Activated naive CD4-positive, alpha-beta T cell treated with anti-CD3 and anti-CD28 coated beads, Interleukin-2, amount 50 U/mL, for 24 hours (primary cell): ENCODE measurements around the gene ERVH48-1.
"Not testable (repeated sequence)": the region's sequence is repeated elsewhere in the genome, so short reads cannot be mapped to it uniquely, and the experiment has no call there.

Experiments used
- H3K27ac Mint-ChIP-seq: one replicate; pipeline ENCODE4 v1.8.0; 2021; ENCODE audit warnings: mild to moderate bottlenecking, mixed read lengths
- H3K27me3 Mint-ChIP-seq: one replicate; pipeline ENCODE4 v1.8.0; 2021; ENCODE audit warnings: mixed read lengths
- H3K36me3 Mint-ChIP-seq: one replicate; pipeline ENCODE4 v1.8.0; 2021; ENCODE audit warnings: mixed read lengths
- H3K4me1 Mint-ChIP-seq: one replicate; pipeline ENCODE4 v1.8.0; 2021; ENCODE audit warnings: mixed read lengths
- H3K4me3 Mint-ChIP-seq: one replicate; pipeline ENCODE4 v1.8.0; 2021; ENCODE audit warnings: mild to moderate bottlenecking, mixed read lengths
- H3K9me3 Mint-ChIP-seq: one replicate; pipeline ENCODE4 v1.8.0; 2021; ENCODE audit warnings: mixed read lengths

ERVH48-1 gene

GRCh38 chr21:42925114-42925926 is at the start of gene ERVH48-1:
ERVH48-1 (minus strand) TSS chr21:42925630; CDS start chr21:42919006, 6,624 bp downstream.
- Mint-ChIP-seq H3K36me3 (no peaks in the 10 kb centered on the region), H3K27me3 (no peaks in the 10 kb centered on the region), H3K9me3 (no peaks in the 10 kb centered on the region), H3K4me1 (peaks cover 25% of the 10 kb centered on the region), H3K4me3 (no peak within 1 kb of the TSS), H3K27ac (peak within 1 kb of the TSS; percentile 35)

DNA sequence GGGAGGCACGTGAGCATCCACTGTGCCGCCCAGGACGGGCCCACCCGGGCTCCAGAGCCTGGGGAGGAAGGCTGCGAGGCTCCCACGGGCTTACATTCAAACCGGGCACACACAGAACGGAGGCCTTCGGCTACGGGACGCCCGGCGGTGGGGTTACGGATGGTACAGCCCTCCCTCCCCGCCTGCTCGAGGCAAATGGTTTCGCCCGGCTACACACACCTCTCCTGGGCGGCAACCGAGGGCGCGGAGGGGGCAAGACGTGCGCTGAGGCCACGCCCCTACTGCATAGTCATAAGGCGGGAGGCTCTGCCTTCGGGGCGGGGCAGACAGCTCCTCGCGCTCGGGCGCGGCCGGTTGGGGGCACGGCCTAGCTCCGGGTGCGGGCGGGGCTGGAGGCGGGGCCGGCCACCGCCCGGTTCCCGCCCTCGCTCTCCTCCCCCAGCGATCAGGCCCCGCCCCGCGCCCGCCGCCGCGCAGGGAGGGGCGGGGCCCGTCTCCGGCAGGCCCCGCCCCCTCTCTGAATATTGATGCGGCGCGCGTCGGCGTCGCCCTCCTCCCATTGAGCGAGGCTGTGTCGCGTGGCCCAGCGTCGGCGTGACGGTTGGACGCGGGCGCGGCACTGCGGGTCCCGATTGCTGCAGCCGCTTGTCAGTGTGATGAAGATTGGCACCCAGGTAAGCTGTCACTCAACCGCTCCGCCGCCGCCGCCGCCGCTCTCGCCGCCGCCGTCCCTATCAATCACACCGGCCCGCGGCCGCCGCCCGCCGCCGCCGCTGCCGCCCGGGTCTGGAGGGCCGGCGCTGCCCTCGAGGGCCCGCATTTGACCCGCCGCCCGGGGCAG is 48.8 kb upstream of the ERVH48-1 start, which contains the start of gene PKNOX1:
TSS of gene PKNOX1 (plus strand) at position 572 of the 841 bp plus-strand sequence. CDS start 29,820 bp downstream, outside the sequence.
- H3K4me3 Mint-ChIP-seq: peak within 1 kb of the TSS; percentile 87
- H3K9me3 Mint-ChIP-seq: no peaks in the 10 kb centered on the region
- H3K4me1 Mint-ChIP-seq: peaks cover 37% of the 10 kb centered on the region
- peaks cover 1% of the 10 kb centered on the region for H3K36me3 Mint-ChIP-seq
- H3K27me3 Mint-ChIP-seq: no peaks in the 10 kb centered on the region
- H3K27ac Mint-ChIP-seq: peak within 1 kb of the TSS; percentile 89

DNA sequence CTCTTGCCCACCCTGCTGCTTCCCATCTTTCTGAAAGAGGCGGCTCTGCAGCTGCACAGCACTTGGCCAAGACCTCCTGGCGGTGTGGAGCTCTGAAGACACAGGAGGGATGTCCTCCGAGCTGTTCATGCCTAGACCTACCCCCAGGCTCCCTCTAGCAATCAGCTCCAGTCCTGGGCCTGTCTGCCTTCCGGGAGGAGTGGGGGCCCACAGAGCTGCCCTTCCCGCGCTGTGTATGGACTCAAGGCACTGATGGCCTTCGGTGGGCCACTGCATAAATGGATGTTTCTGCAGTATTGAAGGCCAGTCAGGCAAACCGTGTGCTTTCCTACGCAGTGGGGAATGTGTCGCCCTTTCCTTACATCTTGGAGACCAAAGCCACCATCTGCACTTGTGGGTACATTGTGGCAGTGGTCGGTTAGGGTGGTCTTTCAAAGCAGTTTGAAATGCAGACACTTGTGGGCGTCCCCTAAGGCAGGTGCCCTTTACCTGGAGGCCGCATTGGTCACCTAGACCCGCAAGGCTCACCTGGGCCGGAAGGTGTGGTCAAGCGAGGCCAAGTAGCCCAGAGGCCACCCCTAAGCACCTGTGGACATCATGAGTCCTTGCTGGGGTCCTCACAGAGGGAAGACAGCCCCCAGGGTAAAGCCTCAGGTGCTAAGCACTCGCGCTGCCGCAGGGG is 48.0 kb upstream of the ERVH48-1 start:
- H3K27ac Mint-ChIP-seq: peak overlapping the region; percentile 84
- H3K9me3 Mint-ChIP-seq: no peaks in the 10 kb centered on the region
- peak overlapping the region; percentile 76 for H3K4me3 Mint-ChIP-seq
- peaks cover 1% of the 10 kb centered on the region for H3K36me3 Mint-ChIP-seq
- peaks cover 32% of the 10 kb centered on the region for H3K4me1 Mint-ChIP-seq
- H3K27me3 Mint-ChIP-seq: no peaks in the 10 kb centered on the region

GRCh38 chr21:42971897-42972275 is 46.5 kb upstream of the ERVH48-1 start:
- Mint-ChIP-seq H3K4me1 (peaks cover 19% of the 10 kb centered on the region), H3K36me3 (no peaks in the 10 kb centered on the region), H3K4me3 (no peak overlapping the region), H3K27me3 (no peaks in the 10 kb centered on the region), H3K9me3 (no peaks in the 10 kb centered on the region), H3K27ac (no peak overlapping the region)

DNA sequence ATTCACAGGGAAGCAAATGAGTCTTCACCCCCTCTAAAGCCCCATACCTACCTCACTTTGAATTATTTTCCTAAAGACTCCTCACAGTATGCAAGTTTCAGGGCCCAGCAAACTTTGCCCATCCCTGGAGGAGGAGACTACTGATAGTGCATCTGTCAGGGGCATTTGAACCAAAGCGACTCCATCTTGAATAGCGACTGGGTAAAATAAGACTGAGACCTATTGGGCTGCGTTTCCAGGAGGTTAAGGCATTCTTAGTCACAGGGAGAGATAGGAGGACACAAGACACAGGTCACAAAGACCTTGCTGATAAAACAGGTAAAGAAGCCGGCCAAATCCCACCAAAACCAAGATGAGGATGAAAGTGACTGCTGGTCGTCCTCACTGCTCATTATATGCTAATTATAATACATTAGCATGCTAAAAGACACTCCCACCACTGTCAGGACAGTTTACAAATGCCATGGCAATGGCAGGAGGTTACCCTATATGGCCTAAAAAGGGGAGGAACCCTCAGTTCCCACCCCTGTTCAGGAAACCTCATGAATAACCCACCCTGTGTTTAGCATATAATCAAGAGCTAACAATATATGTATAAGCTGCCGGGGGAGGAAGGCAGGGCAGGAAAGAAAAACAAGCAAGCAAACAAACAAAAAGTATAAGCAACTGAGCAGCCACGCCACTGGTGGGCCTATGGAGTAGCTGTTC is 45.7 kb upstream of the ERVH48-1 start:
- Mint-ChIP-seq H3K27me3 (no peaks in the 10 kb centered on the region), H3K9me3 (no peaks in the 10 kb centered on the region), H3K36me3 (no peaks in the 10 kb centered on the region), H3K27ac (no peak overlapping the region), H3K4me3 (no peak overlapping the region), H3K4me1 (peaks cover 11% of the 10 kb centered on the region)

- Mint-ChIP-seq H3K9me3 (no peaks in the 10 kb centered on the region), H3K4me1 (peaks cover 7% of the 10 kb centered on the region), H3K36me3 (no peaks in the 10 kb centered on the region), H3K4me3 (no peak overlapping the region), H3K27me3 (no peaks in the 10 kb centered on the region), H3K27ac (peak overlapping the region; percentile 59)
Measured at GRCh38 chr21:42969193-42969600, 43.8 kb upstream of the ERVH48-1 start.

GRCh38 chr21:42967616-42968015 is 42.2 kb upstream of the ERVH48-1 start:
- H3K4me1 Mint-ChIP-seq, H3K27ac Mint-ChIP-seq, H3K36me3 Mint-ChIP-seq, H3K9me3 Mint-ChIP-seq, H3K4me3 Mint-ChIP-seq, H3K27me3 Mint-ChIP-seq: not testable (repeated sequence)

DNA sequence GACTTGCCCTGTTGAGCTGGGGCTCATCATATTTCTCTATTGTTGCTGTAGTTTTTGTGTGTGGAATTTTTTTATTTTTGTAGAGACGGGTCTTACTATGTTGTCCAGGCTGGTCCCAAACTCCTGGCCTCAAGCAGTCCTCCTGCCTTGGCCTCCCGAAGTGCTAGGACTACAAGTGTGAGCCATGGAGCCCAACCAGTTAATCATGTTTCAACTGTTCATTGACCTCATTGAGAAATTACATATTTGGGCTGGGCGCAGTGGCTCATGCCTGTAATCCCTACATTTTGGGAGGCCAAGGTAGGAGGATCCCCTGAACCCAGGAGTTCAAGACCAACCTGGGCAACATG is 39.8 kb upstream of the ERVH48-1 start:
- Mint-ChIP-seq H3K9me3 (no peaks in the 10 kb centered on the region), H3K36me3 (no peaks in the 10 kb centered on the region), H3K4me3 (no peak overlapping the region), H3K27me3 (no peaks in the 10 kb centered on the region), H3K4me1 (no peaks in the 10 kb centered on the region), H3K27ac (peak overlapping the region; percentile 4)

DNA sequence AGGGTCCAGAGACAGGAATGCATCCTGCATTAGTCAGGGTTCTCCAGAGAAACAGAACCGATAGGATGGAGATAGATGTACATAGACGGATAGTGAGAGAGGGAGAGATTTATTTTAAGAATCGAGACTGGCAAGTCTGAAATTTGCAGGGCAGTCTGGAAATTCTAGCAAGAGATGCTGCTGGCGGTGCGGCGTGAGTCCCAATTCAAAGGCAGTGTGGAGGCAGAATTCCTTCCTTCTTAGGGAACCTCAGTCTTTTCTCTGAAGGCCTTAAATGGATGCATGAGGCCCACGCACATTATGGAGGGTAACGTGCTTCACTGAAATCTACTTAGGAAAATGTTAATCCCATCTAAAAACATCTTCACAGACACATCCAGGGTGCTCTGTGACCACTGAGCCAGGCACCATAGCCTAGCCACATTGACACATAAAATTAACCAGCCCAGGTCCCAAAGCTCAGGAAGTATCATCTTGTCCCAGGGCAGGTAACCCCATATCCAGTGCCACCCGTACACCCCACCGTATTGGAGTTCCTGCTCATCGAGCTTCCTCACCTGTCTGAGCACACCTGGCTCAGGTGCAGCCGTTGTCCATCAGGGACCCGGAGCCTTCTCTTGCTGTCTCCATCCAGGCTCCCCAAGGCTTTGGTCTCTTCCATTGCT is 39.2 kb upstream of the ERVH48-1 start:
- Mint-ChIP-seq H3K4me1 (no peaks in the 10 kb centered on the region), H3K27ac (peak overlapping the region; percentile 4), H3K4me3 (no peak overlapping the region), H3K36me3 (no peaks in the 10 kb centered on the region), H3K27me3 (no peaks in the 10 kb centered on the region), H3K9me3 (no peaks in the 10 kb centered on the region)

DNA sequence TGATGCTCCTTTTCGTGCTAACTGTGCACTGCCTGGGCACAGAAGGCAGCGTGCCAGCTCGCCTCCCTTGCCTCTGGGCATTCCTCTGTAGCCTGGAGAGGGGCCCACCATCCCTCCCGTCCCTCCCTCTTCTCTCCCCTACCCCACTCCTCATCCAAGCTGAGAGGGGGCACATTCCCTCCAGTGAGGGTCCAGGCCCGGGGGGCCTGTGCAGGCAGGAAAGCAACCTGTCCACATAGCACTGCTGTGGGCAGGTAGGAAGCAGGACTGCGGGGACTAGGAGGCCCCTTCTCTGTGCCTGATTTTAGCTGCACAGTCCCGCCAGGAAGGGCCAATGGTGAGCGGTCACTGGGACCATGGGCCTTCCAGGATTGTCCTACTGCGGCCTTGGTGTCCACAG is 38.7 kb upstream of the ERVH48-1 start:
- H3K4me1 Mint-ChIP-seq: no peaks in the 10 kb centered on the region
- no peaks in the 10 kb centered on the region for H3K27me3 Mint-ChIP-seq
- H3K27ac Mint-ChIP-seq: no peak overlapping the region
- no peaks in the 10 kb centered on the region for H3K9me3 Mint-ChIP-seq
- H3K36me3 Mint-ChIP-seq: no peaks in the 10 kb centered on the region
- no peak overlapping the region for H3K4me3 Mint-ChIP-seq

DNA sequence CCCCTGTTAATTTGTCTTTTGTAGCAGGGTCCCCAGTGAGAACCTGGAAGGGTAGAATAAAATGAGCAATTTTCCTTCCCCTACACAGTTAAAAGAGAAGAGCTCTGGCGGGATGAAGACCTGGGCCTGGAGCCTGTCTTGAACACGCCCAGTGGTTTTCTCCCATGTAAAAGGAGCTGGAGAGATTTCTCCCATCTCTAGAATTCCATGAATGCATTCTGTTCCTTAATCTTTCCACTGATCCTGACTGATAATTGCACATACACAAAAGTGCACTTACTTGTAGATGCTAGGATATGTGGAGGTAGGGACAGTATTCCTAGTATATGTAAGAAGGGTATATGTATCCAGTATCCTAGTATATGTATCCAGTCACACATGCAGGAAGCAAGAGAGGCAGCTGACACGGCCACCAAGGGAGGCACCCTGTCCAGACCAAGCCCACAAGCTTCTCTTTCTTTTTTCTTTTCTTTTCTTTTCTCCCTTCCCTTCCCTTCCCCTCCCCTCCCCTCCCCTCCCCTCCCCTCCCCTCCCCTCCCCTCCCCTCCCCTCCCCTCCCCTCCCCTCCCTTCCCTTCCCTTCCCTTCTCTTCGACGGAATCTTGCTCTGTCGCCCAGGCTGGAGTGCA is 37.1 kb upstream of the ERVH48-1 start:
- H3K4me1 Mint-ChIP-seq: no peaks in the 10 kb centered on the region
- no peaks in the 10 kb centered on the region for H3K9me3 Mint-ChIP-seq
- H3K4me3 Mint-ChIP-seq: no peak overlapping the region
- no peaks in the 10 kb centered on the region for H3K36me3 Mint-ChIP-seq
- H3K27me3 Mint-ChIP-seq: no peaks in the 10 kb centered on the region
- H3K27ac Mint-ChIP-seq: no peak overlapping the region

DNA sequence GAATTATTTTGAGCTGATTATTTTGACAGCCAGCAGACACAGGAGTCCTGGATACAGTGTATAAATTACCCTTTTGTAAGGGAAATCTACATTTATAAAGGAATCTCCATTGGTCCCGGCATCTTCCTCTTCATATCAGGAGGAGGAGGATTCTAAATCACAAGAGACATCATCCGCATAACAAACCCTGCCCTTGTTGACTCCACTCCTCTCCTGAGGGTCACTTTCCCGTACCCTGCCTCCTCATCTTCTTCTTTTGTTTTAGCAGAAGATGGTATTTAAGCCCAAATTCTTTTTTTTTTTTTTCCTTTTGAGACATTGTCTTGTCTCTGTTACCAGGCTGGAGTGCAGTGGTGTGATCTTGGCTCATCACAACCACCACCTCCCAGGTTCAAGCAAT is 34.3 kb upstream of the ERVH48-1 start:
- Mint-ChIP-seq H3K4me3 (no peak overlapping the region), H3K27me3 (no peaks in the 10 kb centered on the region), H3K9me3 (no peaks in the 10 kb centered on the region), H3K36me3 (no peaks in the 10 kb centered on the region), H3K27ac (no peak overlapping the region), H3K4me1 (no peaks in the 10 kb centered on the region)

DNA sequence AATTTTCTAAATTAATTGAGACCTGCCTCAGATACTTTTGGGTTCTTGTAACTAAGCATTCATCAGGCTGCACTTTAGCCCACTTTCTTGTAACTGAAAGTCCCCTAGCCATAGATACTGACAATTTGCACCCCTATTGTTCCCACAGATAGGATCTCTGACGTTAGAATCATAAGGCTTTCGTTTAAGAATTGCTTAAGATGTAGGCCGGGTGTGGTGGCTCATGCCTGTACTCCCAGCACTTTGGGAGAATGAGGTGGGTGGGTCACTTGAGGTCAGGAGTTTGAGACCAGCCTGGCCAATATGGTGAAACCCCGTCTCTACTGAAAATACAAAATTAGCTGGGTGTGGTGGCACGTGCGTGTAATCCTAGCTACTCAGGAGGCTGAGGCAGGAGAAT is 32.7 kb upstream of the ERVH48-1 start:
- not testable (repeated sequence) for H3K4me1 Mint-ChIP-seq, H3K27ac Mint-ChIP-seq, H3K27me3 Mint-ChIP-seq, H3K36me3 Mint-ChIP-seq, H3K9me3 Mint-ChIP-seq, H3K4me3 Mint-ChIP-seq

- Mint-ChIP-seq H3K9me3 (no peaks in the 10 kb centered on the region), H3K36me3 (no peaks in the 10 kb centered on the region), H3K4me1 (no peaks in the 10 kb centered on the region), H3K27ac (no peak overlapping the region), H3K27me3 (no peaks in the 10 kb centered on the region), H3K4me3 (no peak overlapping the region)
Measured at GRCh38 chr21:42956824-42957630, 31.6 kb upstream of the ERVH48-1 start.
